ENCODE data around the gene KIR3DL3.
"Not testable (repeated sequence)": the region's sequence is repeated elsewhere in the genome, so short reads cannot be mapped to it uniquely, and the experiment has no call there.

Gene KIR3DL3

DNA sequence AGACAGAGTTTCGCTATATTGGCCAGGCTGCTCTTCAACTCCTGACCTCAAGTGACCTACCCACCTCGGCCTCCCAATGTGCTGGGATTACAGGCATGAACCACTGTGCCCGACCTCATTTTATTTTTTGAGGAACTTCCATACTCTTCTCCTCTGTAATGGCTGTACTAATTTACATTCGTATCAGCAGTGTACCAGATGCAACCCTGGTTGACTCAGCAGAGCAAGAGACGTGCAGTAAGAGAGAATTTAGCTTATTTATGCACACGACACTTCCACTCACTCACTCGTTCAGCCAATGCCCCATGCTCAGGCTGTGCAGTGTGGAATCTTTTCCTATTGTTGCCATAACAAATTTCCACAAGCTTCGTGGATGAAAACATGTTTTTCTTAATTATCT lies 6.9 kb downstream of the KIR3DL3 start:
- DNase-seq (ENCODE audit: low read depth), result no peak

GRCh38 chr19:54738306-54738705 lies 14.1 kb downstream of the KIR3DL3 start, which contains the start of gene KIR2DL3:
KIR2DL3 (plus strand) TSS chr19:54738513; CDS start chr19:54738546, 33 bp downstream.
- not testable (repeated sequence) for DNase-seq (ENCODE audit: low read depth)

DNA sequence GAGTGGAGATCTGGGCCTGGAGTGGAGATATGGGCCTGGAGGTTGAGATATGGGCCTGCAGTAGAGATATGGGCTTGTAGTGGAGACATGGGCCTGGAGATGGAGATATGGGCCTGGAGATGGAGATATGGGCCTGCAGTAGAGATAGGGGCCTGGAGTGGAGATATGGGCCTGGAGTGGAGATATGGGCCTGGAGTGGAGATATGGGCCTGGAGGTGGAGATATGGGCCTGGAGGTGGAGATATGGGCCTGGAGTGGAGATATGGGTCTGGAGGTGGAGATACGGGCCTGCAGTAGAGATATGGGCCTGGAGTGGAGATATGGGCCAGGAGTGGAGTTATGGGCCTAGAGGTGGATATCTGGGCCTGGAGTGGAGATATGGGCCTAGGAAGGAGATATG lies 14.5 kb downstream of the KIR3DL3 start:
- DNase-seq (ENCODE audit: low read depth), result no peak

DNA sequence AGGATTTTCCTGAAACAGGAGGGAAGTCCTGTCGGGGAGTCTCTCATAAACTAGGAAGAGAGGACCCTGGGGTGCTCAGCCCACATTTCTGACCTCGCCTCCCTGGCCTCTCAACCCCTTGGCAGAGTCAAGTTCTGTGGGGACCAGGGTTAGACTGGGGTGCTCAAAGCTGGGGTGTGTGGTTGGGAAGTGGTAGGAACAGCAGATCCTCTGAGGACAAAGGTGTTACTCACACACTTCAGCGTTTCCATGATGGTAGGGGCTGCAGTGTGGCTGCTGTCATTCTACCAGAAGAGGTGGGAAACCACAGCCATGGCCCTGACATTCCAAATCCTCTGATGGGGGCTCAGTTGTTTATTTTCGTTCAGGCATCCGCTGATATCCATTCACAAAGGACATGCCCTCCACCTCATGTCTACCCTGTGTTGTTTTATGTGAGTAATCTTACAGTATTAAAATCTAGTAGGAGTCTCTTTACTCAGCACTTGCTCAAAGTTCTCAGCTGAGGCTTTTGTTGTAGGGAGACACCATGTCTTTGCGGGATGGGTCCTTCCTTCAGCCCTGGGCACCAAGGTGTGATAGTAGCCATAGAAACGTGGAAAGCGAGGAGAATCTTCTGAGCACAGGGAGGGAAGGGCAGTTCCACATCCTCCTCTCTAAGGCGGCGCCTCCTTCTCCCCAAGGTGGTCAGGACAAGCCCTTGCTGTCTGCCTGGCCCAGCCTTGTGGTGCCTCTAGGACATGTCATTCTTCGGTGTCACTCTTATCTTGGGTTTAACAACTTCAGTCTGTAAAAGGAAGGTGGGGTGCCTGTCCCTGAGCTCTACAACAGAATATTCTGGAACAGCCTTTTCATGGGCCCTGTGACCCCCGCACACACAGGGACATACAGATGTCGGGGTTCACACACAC lies 15.6 kb downstream of the KIR3DL3 start:
- DNase-seq (ENCODE audit: low read depth), result no peak

GRCh38 chr19:54741950-54742349 lies 17.7 kb downstream of the KIR3DL3 start:
- not testable (repeated sequence) for DNase-seq (ENCODE audit: low read depth)

DNA sequence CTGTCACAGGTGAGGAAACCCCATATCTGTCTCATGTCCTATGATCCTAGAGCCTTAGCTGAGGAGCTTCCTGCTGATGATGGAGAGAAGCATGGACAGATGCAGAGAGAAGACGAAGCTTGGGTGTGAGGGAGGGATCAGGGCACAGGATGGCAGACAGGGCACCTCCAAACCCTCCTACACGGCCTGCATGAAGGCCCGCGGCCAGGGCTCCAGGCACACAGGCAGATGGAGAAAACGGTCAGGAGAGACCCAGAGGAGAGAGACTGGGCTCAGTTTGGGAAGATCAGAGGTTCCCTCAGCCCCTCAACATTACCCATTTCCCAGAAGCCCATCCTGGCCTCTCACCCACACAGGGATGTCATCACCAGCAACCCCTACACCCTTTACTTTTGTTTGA lies 19.8 kb downstream of the KIR3DL3 start:
- DNase-seq (ENCODE audit: low read depth), result not testable (repeated sequence)

- DNase-seq (ENCODE audit: low read depth), result not testable (repeated sequence)
These were observed 23.5 kb downstream of the KIR3DL3 start for GRCh38 chr19:54747614-54748322.

DNA sequence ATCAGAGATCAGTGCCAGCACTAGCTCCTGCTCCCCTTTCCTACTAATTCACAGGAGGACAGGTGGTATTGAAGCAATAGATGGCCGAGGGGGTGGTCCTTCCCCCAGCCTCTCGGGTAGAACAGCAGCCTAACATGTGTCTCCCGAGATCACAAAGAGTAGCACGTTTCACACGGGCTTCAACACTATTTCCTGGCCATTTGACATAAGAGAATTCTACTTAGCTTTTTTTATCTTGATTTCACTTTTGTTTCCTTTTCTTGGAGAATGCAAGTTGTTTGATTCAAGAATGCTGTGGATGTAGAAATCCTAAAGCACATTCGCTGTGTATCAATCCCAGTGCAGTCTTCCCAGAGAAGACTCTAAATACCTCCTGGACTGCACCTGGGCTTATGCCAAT lies 26.0 kb downstream of the KIR3DL3 start:
- DNase-seq (ENCODE audit: low read depth), result not testable (repeated sequence)

GRCh38 chr19:54756204-54757110 lies 32.2 kb downstream of the KIR3DL3 start:
- not testable (repeated sequence) for DNase-seq (ENCODE audit: low read depth)

DNA sequence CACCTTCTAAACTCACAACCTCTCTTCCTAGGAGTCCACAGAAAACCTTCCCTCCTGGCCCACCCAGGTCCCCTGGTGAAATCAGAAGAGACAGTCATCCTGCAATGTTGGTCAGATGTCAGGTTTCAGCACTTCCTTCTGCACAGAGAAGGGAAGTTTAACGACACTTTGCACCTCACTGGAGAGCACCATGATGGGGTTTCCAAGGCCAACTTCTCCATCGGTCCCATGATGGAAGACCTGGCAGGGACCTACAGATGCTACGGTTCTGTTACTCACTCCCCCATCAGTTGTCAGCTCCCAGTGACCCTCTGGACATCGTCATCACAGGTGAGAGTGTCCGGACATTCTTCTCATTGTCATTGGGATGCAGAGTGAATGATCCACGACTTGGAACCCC lies 34.3 kb downstream of the KIR3DL3 start:
- not testable (repeated sequence) for DNase-seq (ENCODE audit: low read depth)

- not testable (repeated sequence) for DNase-seq (ENCODE audit: low read depth)
These were observed 40.0 kb downstream of the KIR3DL3 start for GRCh38 chr19:54764219-54764618.

DNA sequence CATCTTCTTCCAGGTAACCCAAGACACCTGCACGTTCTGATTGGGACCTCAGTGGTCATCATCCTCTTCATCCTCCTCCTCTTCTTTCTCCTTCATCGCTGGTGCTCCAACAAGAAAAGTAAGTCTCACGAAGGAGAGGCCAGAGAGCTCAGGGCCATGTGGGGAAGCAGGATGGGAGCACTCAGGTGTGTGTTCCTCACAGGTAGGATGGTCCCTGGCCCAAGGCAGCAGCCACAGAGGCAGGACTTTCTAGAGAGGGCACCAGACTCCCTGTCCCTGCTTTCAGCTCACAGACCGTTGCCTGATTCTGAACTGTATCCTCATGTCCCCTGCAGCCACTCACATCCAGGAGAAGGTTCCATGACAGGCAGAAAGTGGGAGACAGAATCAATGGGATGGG lies 42.2 kb downstream of the KIR3DL3 start:
- not testable (repeated sequence) for DNase-seq (ENCODE audit: low read depth)

DNA sequence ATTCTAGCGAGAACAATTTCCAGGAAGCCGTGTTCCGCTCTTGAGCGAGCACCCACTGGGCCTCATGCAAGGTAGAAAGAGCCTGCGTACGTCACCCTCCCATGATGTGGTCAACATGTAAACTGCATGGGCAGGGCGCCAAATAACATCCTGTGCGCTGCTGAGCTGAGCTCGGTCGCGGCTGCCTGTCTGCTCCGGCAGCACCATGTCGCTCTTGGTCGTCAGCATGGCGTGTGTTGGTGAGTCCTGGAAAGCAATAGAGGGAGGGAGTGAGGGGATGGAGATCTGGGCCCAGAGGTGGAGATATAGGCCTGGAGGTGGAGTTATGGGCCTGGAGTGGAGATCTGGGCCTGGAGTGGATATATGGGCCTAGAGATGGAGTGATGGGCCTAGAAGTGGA lies 45.4 kb downstream of the KIR3DL3 start, which contains the start of gene KIR2DL1:
Gene KIR2DL1 (plus strand): TSS at position 148 of the 400 bp plus-strand sequence. CDS start 58 bp downstream, at position 206.
- DNase-seq (ENCODE audit: low read depth), result not testable (repeated sequence)

DNA sequence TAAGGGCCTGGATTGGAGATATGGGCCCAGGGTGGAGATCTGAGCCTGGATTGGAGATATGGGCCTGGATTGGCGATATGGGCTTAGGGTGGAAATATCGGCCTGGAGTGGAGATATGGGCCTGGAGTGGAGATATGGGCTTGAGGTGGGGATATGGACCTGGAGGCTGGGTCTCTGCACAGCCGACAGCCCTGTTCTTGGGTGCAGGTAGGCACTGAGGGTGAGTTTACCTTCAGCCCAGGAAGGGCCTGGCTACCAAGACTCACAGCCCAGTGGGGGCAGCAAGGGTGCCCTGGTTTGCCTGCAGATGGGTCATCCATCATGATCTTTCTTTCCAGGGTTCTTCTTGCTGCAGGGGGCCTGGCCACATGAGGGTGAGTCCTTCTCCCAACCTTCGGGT lies 46.3 kb downstream of the KIR3DL3 start:
- DNase-seq (ENCODE audit: low read depth), result not testable (repeated sequence)

- DNase-seq (ENCODE audit: low read depth), result not testable (repeated sequence)
These were observed 47.0 kb downstream of the KIR3DL3 start for GRCh38 chr19:54771018-54771960.

DNA sequence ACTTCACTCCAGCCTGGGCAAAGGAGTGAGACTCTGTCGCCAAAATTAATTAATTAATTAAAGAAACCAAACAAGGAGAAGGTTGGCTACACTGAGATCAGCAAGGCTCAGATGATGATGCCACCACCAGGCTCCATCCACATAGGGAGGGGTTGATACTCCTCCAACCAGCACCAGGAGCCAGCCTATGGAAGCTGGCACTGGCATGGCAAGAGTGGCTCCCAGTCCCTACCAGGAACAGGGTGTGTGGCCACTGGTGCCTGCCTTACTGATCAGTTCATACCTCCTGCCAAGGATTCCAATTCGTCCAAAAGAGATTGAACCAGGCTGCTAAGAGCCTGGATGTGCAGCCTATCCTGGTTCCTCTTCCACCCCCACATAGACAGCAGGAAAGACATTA lies 48.4 kb downstream of the KIR3DL3 start:
- not testable (repeated sequence) for DNase-seq (ENCODE audit: low read depth)

GRCh38 chr19:54775095-54775815 lies 51.0 kb downstream of the KIR3DL3 start:
- not testable (repeated sequence) for DNase-seq (ENCODE audit: low read depth)

GRCh38 chr19:54775830-54776229 lies 51.6 kb downstream of the KIR3DL3 start:
- DNase-seq (ENCODE audit: low read depth), result not testable (repeated sequence)

DNA sequence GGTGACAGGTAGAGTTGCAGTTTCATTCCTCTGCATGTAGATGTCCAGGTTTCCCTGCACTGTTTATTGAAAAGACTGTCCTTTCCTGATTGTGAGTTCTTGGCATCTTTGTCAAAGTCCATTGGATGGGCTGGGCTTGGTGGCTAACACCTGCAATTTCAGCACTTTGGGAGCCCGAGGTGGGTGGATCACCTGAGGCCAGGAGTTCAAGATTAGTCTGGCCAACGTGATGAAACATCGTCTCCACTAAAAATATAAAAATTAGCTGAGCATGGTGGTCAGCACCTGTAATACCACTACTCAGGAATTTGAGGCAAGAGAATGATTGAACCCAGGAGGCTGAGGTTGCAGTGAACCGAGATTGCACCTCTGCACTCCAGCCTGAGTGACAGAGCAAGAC lies 53.6 kb downstream of the KIR3DL3 start:
- DNase-seq (ENCODE audit: low read depth), result not testable (repeated sequence)

- DNase-seq (ENCODE audit: low read depth), result not testable (repeated sequence)
These were observed 54.7 kb downstream of the KIR3DL3 start for GRCh38 chr19:54778896-54779295.

Measured in activated T-helper 1 cell treated with Interleukin-2 at 50 U/mL for 16 hours (primary cell).